ENCODE results near the gene A2ML1. TPM values are rescaled to one million over a fixed set of nuclear protein-coding genes. Genes with fewer than 3 reads are reported as not detected.
"Not testable (repeated sequence)": the region's sequence is repeated elsewhere in the genome, so short reads cannot be mapped to it uniquely, and the experiment has no call there.

Gene A2ML1
- total and polyA plus RNA-seq, 3 experiments from 2014 or later: not detected

GRCh38 chr12:8787206-8787605 lies 35.2 kb upstream of the A2ML1 start:
- POLR2A ChIA-PET; DNase-seq; H3K9me3 ChIP-seq (ENCODE audit: low read length); H3K4me1 ChIP-seq (ENCODE audit: insufficient read depth, low read length); H3K27me3 ChIP-seq (ENCODE audit: insufficient read depth, low read length, poor library complexity, severe bottlenecking); H3K9me3 Mint-ChIP-seq; H3K27ac ChIP-seq (ENCODE audit: low read depth, low read length); H3K4me1 Mint-ChIP-seq; H3K4me3 Mint-ChIP-seq; H3K36me3 Mint-ChIP-seq; H3K4me3 ChIP-seq (ENCODE audit: low read length); H3K36me3 ChIP-seq (ENCODE audit: insufficient read depth, low read length); H3K27me3 Mint-ChIP-seq; H3K27ac Mint-ChIP-seq; CTCF ChIA-PET: not testable (repeated sequence)

- DNase-seq; H3K4me3 ChIP-seq (ENCODE audit: low read length); H3K9me3 Mint-ChIP-seq; H3K27me3 ChIP-seq (ENCODE audit: insufficient read depth, low read length, poor library complexity, severe bottlenecking); H3K36me3 Mint-ChIP-seq; H3K4me1 Mint-ChIP-seq; H3K27ac ChIP-seq (ENCODE audit: low read depth, low read length); H3K9me3 ChIP-seq (ENCODE audit: low read length); CTCF ChIA-PET; H3K27me3 Mint-ChIP-seq; POLR2A ChIA-PET; H3K4me1 ChIP-seq (ENCODE audit: insufficient read depth, low read length); H3K36me3 ChIP-seq (ENCODE audit: insufficient read depth, low read length): not testable (repeated sequence)
- H3K27ac Mint-ChIP-seq: peak overlapping the region in 2 of 8 donors; percentile 46 to 79
- H3K4me3 Mint-ChIP-seq: peak overlapping the region; percentile 38 to 96 (median 75)
These were observed 33.7 kb upstream of the A2ML1 start for GRCh38 chr12:8788706-8789105.

DNA sequence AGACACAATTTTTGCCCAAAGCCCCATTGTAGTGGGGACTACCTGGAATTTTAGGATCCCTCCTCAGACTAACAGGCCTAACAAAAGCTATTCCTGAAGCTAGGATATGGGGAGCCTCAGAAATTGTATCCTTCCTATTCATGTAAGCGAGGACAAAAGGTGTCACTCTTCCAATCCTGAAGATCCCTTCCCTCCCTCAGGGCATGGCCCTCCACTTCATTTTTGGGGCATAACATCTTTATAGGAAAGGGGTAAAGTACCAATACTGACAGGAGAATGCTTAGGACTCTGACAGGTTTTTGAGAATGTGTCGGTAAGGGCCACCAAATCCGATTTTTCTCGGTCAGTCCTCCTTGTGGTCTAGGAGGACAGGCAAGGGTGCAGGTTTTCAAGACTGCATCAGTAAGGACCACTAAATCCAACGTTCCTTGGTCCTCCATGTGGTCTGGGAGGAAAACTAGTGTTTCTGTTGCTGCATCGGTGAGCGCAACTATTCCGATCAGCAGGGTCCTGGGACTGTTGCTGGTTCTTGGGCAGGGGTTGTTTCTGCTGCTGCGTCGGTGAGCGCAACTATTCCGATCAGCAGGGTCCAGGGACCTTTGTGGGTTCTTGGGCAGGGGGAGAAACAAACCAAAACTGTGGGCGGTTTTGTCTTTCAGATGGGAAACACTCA lies 32.9 kb upstream of the A2ML1 start:
- H3K9me3 Mint-ChIP-seq; H3K36me3 Mint-ChIP-seq; CTCF ChIA-PET; DNase-seq; H3K9me3 ChIP-seq (ENCODE audit: low read length); H3K27ac ChIP-seq (ENCODE audit: low read depth, low read length); H3K4me1 Mint-ChIP-seq; H3K36me3 ChIP-seq (ENCODE audit: insufficient read depth, low read length); H3K27me3 Mint-ChIP-seq; H3K4me1 ChIP-seq (ENCODE audit: insufficient read depth, low read length); H3K27me3 ChIP-seq (ENCODE audit: insufficient read depth, low read length, poor library complexity, severe bottlenecking); H3K4me3 ChIP-seq (ENCODE audit: low read length); POLR2A ChIA-PET: not testable (repeated sequence)
- peak overlapping the region in 2 of 8 donors; percentile 46 to 79 for H3K27ac Mint-ChIP-seq
- H3K4me3 Mint-ChIP-seq: peak overlapping the region in 4 of 7 donors; percentile 75 to 96 (median 84)

DNA sequence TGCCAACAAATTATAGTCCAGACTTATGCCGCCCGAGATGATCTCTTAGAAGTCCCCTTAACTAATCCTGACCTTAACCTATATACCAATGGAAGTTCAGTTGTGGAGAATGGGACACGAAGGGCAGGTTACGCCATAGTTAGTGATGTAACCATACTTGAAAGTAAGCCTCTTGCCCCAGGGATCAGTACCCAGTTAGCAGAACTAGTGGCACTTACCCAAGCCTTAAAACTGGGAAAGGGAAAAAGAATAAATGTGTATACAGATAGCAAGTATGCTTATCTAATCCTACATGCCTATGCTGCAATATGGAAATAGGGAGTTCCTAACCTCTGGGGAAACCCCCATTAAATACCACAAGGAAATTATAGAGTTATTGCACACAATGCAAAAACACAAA lies 29.2 kb upstream of the A2ML1 start:
- H3K4me3 Mint-ChIP-seq; H3K9me3 Mint-ChIP-seq; H3K27ac ChIP-seq (ENCODE audit: low read depth, low read length); H3K27me3 ChIP-seq (ENCODE audit: insufficient read depth, low read length, poor library complexity, severe bottlenecking); H3K36me3 ChIP-seq (ENCODE audit: insufficient read depth, low read length); DNase-seq; POLR2A ChIA-PET; H3K9me3 ChIP-seq (ENCODE audit: low read length); CTCF ChIA-PET; H3K4me3 ChIP-seq (ENCODE audit: low read length); H3K4me1 Mint-ChIP-seq; H3K36me3 Mint-ChIP-seq; H3K27me3 Mint-ChIP-seq; H3K4me1 ChIP-seq (ENCODE audit: insufficient read depth, low read length); H3K27ac Mint-ChIP-seq: not testable (repeated sequence)

DNA sequence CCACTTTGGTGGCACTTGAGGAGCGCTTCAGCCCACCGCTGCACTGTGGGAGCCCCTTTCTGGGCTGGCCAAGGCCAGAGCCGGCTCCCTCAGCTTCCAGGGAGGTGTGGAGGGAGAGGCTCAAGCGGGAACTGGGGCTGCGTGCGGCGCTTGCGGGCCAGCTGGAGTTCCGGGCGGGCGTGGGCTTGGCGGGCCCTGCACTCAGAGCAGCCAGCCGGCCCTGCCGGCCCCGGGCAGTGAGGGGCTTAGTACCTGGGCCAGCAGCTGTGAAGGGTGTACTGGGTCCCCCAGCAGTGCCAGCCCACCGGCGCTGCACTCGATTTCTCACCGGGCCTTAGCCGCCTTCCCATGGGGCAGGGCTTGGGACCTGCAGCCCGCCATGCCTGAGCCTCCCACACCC lies 27.8 kb upstream of the A2ML1 start:
- POLR2A ChIA-PET; CTCF ChIA-PET; H3K4me1 ChIP-seq (ENCODE audit: insufficient read depth, low read length); H3K4me3 ChIP-seq (ENCODE audit: low read length); H3K27ac Mint-ChIP-seq; H3K27me3 ChIP-seq (ENCODE audit: insufficient read depth, low read length, poor library complexity, severe bottlenecking); H3K4me1 Mint-ChIP-seq; H3K9me3 Mint-ChIP-seq; H3K36me3 ChIP-seq (ENCODE audit: insufficient read depth, low read length); H3K4me3 Mint-ChIP-seq; H3K36me3 Mint-ChIP-seq; H3K9me3 ChIP-seq (ENCODE audit: low read length); H3K27ac ChIP-seq (ENCODE audit: low read depth, low read length); DNase-seq: not testable (repeated sequence)
- H3K27me3 Mint-ChIP-seq: peaks cover 0 to 13% of the 10 kb centered on the region in 2 donors

DNA sequence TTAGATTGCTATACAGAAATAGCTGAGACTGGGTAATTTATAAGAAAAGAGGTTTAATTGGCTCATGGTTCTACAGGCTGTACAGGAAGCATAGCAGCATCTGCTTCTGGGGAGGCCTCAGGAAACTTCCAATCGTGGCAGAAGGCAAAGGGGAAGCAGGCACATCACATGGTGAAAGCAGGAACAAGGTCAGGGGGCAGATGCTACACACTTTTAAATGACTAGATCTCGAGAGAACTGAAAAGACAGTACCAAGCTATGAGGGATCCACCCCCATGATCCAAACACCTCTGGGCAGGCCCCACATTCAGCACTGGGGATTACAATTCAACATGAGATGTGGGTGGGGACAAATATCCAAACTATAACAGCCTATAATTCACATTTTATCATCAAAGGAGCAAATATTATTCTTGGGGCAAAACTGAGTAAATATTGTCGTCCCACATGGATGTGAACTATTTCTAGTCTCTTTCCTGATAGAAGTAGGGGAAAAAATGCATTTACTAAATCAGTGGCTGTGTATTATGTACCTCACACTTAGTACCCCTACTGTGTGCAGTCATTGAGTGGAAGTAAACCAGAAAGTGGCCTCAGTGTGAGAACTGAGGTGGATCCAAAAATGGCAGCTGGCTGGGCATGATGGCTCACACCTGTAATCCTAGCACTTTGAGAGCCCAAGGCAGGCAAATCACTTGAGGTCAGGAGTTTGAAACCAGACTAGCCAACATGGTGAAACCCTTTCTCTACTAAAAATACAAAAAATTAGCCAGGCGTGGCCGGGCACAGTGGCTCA lies 25.4 kb upstream of the A2ML1 start:
- H3K4me1 ChIP-seq (ENCODE audit: insufficient read depth, low read length): no peaks in the 10 kb centered on the region
- Mint-ChIP-seq H3K27me3 (peaks cover 0 to 13% of the 10 kb centered on the region in 2 donors), H3K4me3 (no peak overlapping the region), H3K36me3 (peaks cover 0 to 1% (median 0%) of the 10 kb centered on the region in 3 donors), H3K4me1 (no peaks in the 10 kb centered on the region), H3K9me3 (peaks cover 0 to 8% (median 0%) of the 10 kb centered on the region in 5 donors), H3K27ac (no peak overlapping the region)
- ChIA-PET POLR2A (no interaction called here), CTCF (no interaction called here)
- no peaks in the 10 kb centered on the region for H3K36me3 ChIP-seq (ENCODE audit: insufficient read depth, low read length)
- no peak for DNase-seq
- H3K4me3 ChIP-seq (ENCODE audit: low read length): no peak overlapping the region
- no peaks in the 10 kb centered on the region for H3K9me3 ChIP-seq (ENCODE audit: low read length)
- no peak overlapping the region for H3K27ac ChIP-seq (ENCODE audit: low read depth, low read length)
- no peaks in the 10 kb centered on the region for H3K27me3 ChIP-seq (ENCODE audit: insufficient read depth, low read length, poor library complexity, severe bottlenecking)

DNA sequence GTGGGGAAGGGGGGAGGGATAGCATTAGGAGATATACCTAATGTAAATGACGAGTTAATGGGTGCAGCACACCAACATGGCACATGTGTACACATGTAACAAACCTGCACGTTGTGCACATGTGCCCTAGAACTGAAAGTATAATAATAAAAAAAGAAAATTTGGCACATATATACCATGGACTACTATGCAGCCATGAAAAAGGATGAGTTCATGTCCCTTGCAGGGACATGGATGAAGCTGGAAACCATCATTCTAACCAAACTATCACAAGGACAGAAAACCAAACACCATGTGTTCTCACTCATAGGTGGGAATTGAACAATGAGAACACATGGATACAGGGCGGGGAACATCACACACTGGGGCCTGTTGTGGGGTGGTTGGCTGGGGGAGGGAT lies 21.2 kb upstream of the A2ML1 start:
- peaks cover 2 to 13% of the 10 kb centered on the region in 2 donors for H3K27me3 Mint-ChIP-seq
- H3K27me3 ChIP-seq (ENCODE audit: insufficient read depth, low read length, poor library complexity, severe bottlenecking); H3K4me1 Mint-ChIP-seq; H3K9me3 ChIP-seq (ENCODE audit: low read length); H3K36me3 Mint-ChIP-seq; H3K36me3 ChIP-seq (ENCODE audit: insufficient read depth, low read length); H3K27ac Mint-ChIP-seq; H3K4me1 ChIP-seq (ENCODE audit: insufficient read depth, low read length); H3K9me3 Mint-ChIP-seq; CTCF ChIA-PET; POLR2A ChIA-PET; H3K4me3 ChIP-seq (ENCODE audit: low read length); H3K27ac ChIP-seq (ENCODE audit: low read depth, low read length); H3K4me3 Mint-ChIP-seq; DNase-seq: not testable (repeated sequence)

- H3K27ac Mint-ChIP-seq; H3K4me3 Mint-ChIP-seq; CTCF ChIA-PET; DNase-seq; H3K36me3 Mint-ChIP-seq; H3K4me3 ChIP-seq (ENCODE audit: low read length); H3K4me1 Mint-ChIP-seq; H3K9me3 Mint-ChIP-seq; POLR2A ChIA-PET; H3K27ac ChIP-seq (ENCODE audit: low read depth, low read length); H3K27me3 Mint-ChIP-seq; H3K4me1 ChIP-seq (ENCODE audit: insufficient read depth, low read length); H3K9me3 ChIP-seq (ENCODE audit: low read length); H3K27me3 ChIP-seq (ENCODE audit: insufficient read depth, low read length, poor library complexity, severe bottlenecking); H3K36me3 ChIP-seq (ENCODE audit: insufficient read depth, low read length): not testable (repeated sequence)
These were observed 17.6 kb upstream of the A2ML1 start for GRCh38 chr12:8804833-8805232.

Measured in CD8-positive, alpha-beta memory T cell (primary cell).